ENCODE results near the gene RFX2.

The RFX2 gene

DNA sequence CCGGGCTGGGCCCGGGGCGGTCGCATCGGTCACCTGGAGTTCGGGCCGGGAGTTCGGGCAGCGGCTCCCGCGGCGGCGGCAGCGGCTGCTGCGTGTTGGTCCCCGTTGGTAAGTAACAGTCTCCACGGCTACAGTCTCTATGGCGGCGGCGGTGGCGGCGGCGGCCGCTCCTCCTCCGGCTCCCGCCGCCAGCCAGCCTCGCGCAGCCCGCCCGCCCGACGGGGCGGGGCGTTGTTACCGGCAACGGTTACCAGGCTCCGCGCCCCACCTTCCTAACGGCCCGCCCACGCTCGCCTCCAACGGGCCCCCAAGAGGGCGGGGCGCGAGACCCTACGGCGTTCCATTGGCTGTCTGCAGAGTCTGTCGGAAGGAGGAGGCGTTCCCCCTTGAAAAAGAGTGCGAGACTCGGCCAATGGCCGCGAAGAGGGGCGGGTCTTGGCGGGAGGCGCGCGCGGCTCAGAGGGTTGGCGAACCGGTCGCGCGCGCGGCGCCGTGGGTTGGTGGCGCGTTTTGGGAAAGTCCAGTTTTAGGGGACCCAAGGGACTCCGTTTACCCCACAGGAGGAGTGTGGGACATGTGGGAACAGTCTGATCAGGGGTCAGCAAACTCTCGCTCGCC, at the start of gene RFX2:
Gene RFX2 (minus strand): TSS at position 141 of the 618 bp plus-strand sequence. CDS start 63,004 bp downstream, outside the sequence.
- intact Hi-C loops (cut with micrococcal nuclease), result loop anchor here (2.0 to 5.0 kb wide), 3 partner anchors 44 to 208 kb away; partner anchors contain the start of genes NDUFA11 and VMAC
- H3K27ac Mint-ChIP-seq, result peak within 1 kb of the TSS; percentile 94
- H3K27me3 Mint-ChIP-seq, result peaks cover 7% of the 10 kb centered on the region

DNA sequence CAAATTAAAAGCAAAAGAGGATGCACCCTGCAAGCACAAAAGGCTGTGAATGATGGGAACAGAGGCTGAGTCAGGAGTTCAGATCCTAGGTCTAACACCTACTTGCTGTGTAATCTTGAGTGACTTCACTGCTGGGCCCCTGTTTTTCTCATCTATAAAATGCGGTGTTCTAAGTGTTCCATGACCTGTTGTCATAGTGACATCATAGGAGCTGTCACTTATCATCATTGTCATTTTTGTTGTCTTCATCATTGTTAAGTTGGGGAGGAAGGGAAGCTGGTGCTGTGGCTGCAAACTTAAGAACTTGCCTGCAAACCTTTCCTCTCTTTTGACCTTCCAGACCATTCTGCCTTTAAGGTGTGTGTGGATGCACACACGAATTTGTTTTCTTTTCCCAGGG, 45.7 kb upstream of the RFX2 start:
- Mint-ChIP-seq H3K4me1 (ENCODE audit: low read depth) (peaks cover under 1% of the 10 kb centered on the region), H3K27me3 (peaks cover 17% of the 10 kb centered on the region), H3K9me3 (peaks cover 16% of the 10 kb centered on the region), H3K4me3 (no peak overlapping the region), H3K27ac (no peak overlapping the region), H3K36me3 (ENCODE audit: low read depth) (no peaks in the 10 kb centered on the region)
- intact Hi-C loops (cut with micrococcal nuclease), result no loop called here

More for the DNA sequence above, at the start of gene RFX2:
- Mint-ChIP-seq H3K4me1 (ENCODE audit: low read depth) (peaks cover 49% of the 10 kb centered on the region), H3K36me3 (ENCODE audit: low read depth) (peaks cover 16% of the 10 kb centered on the region), H3K9me3 (no peaks in the 10 kb centered on the region), H3K4me3 (peak within 1 kb of the TSS; percentile 93)

DNA sequence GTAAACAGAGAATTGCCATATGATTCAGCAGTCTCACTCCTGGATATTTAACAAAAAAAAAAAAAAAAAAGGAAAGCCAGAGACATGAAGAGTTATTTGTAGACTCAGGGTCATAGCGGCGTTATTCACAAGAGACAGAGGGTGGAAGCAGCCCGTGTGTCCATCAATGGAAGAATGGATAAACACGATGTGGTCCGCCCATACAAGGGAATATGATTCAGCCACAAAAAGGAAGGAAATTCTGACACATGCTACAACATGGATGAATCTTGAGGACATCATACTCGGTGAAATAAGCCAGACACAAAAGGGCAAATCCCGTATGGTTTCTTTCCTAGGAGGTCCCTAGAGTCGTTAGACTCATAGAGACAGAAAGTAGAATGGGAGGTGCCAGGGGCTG, 40.0 kb upstream of the RFX2 start:
- intact Hi-C loops (cut with micrococcal nuclease), result no loop called here
- Mint-ChIP-seq H3K27ac (no peak overlapping the region), H3K9me3 (peaks cover 7% of the 10 kb centered on the region), H3K4me1 (ENCODE audit: low read depth) (no peaks in the 10 kb centered on the region), H3K36me3 (ENCODE audit: low read depth) (no peaks in the 10 kb centered on the region), H3K4me3 (no peak overlapping the region), H3K27me3 (peaks cover 16% of the 10 kb centered on the region)

DNA sequence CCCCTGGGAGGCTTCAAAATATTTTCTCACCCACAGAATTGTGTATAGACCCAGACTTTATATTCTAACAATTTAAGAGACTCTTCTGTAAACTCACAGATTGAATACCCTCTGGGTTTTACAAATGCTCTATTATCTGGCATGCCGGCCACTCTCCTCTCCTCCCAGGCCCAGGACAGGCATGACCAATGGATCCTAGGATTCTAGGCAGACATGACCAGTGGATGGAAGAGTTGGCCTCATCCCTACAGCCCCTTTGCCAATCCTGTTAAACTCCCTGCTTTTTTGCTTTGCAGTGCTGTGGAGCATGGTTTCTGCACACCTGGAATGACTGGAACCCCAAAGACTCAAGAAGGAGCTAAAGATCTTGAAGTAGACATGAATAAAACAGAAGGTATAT, 30.9 kb upstream of the RFX2 start:
- no peaks in the 10 kb centered on the region for H3K9me3 Mint-ChIP-seq
- H3K4me1 Mint-ChIP-seq (ENCODE audit: low read depth), result no peaks in the 10 kb centered on the region
- no peak overlapping the region for H3K4me3 Mint-ChIP-seq
- H3K27ac Mint-ChIP-seq, result no peak overlapping the region
- H3K27me3 Mint-ChIP-seq, result no peaks in the 10 kb centered on the region
- H3K36me3 Mint-ChIP-seq (ENCODE audit: low read depth), result no peaks in the 10 kb centered on the region
- intact Hi-C loops (cut with micrococcal nuclease), result no loop called here

GRCh38 chr19:6138511-6138910, 28.2 kb upstream of the RFX2 start:
- Mint-ChIP-seq H3K36me3 (ENCODE audit: low read depth) (no peaks in the 10 kb centered on the region), H3K9me3 (no peaks in the 10 kb centered on the region), H3K4me3 (no peak overlapping the region), H3K27ac (no peak overlapping the region), H3K4me1 (ENCODE audit: low read depth) (no peaks in the 10 kb centered on the region), H3K27me3 (no peaks in the 10 kb centered on the region)
- intact Hi-C loops (cut with micrococcal nuclease), result no loop called here

DNA sequence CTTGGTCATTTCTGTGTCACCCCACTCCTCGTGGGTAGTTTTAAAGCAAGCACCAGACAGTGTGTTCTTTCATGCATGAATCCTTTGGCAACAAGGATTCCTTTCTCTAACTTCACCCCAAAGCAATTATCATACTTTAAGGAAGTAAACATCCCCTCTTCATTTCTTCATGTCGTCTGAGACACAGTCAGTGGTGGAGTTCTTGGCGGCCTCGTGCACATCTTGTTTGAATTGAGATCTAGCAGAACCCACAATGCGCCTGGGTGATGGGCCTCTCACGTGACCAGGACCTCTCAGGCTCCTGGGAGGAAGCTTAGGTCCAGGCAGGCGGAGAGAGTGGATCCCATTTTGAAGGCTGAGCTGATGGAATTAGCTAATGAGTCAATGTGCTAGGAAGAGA, 27.8 kb upstream of the RFX2 start:
- H3K27me3 Mint-ChIP-seq, result no peaks in the 10 kb centered on the region
- no peak overlapping the region for H3K27ac Mint-ChIP-seq
- intact Hi-C loops (cut with micrococcal nuclease), result no loop called here

GRCh38 chr19:6133231-6133630, 22.9 kb upstream of the RFX2 start:
- H3K36me3 Mint-ChIP-seq (ENCODE audit: low read depth), result no peaks in the 10 kb centered on the region
- intact Hi-C loops (cut with micrococcal nuclease), result no loop called here
- H3K27ac Mint-ChIP-seq, result no peak overlapping the region
- H3K9me3 Mint-ChIP-seq, result no peaks in the 10 kb centered on the region
- H3K4me1 Mint-ChIP-seq (ENCODE audit: low read depth), result no peaks in the 10 kb centered on the region
- no peaks in the 10 kb centered on the region for H3K27me3 Mint-ChIP-seq
- no peak overlapping the region for H3K4me3 Mint-ChIP-seq

More for the DNA sequence above, 27.8 kb upstream of the RFX2 start:
- no peaks in the 10 kb centered on the region for H3K9me3 Mint-ChIP-seq
- no peaks in the 10 kb centered on the region for H3K4me1 Mint-ChIP-seq (ENCODE audit: low read depth)
- H3K36me3 Mint-ChIP-seq (ENCODE audit: low read depth), result no peaks in the 10 kb centered on the region
- no peak overlapping the region for H3K4me3 Mint-ChIP-seq

GRCh38 chr19:6132482-6132881, 22.2 kb upstream of the RFX2 start:
- Mint-ChIP-seq H3K27me3 (no peaks in the 10 kb centered on the region), H3K36me3 (ENCODE audit: low read depth) (no peaks in the 10 kb centered on the region), H3K4me1 (ENCODE audit: low read depth) (no peaks in the 10 kb centered on the region), H3K4me3 (no peak overlapping the region), H3K27ac (no peak overlapping the region), H3K9me3 (no peaks in the 10 kb centered on the region)
- intact Hi-C loops (cut with micrococcal nuclease), result no loop called here

DNA sequence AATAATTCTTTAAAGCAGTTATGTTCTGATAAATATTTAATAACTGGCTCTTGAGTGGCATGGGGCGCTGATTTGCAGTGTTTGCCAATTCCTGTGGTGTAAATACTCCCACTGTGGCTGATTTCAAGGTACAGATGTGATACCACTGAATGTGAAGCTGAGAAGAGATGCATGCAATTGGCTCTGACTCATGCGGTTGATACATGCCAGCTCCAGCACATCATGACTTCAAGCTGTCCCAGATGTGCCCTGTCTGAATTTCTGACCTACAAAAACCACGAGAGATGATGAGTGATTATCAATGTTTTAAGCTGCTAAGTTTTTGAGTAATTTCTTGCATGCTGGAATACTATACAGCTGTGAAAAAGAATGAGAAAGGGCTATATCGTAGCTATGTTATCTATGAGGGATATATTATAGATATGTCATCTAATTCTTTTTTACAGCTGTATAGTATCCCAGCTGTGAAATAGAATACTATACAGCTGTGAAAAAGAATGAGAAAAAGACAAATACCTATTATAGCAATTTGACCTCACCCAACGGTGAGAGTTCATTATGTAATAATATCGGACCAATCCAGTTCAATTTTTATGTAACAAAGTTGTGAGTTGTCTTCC, 17.5 kb upstream of the RFX2 start:
- Mint-ChIP-seq H3K9me3 (no peaks in the 10 kb centered on the region), H3K36me3 (ENCODE audit: low read depth) (no peaks in the 10 kb centered on the region), H3K4me3 (no peak overlapping the region), H3K27ac (no peak overlapping the region), H3K4me1 (ENCODE audit: low read depth) (no peaks in the 10 kb centered on the region), H3K27me3 (peaks cover 3% of the 10 kb centered on the region)
- intact Hi-C loops (cut with micrococcal nuclease), result loop anchor here (5.0 kb wide), 1 partner anchor 89 kb away; no protein-coding TSS in a partner anchor

- Mint-ChIP-seq H3K36me3 (ENCODE audit: low read depth) (no peaks in the 10 kb centered on the region), H3K27ac (no peak overlapping the region), H3K27me3 (peaks cover 5% of the 10 kb centered on the region), H3K4me3 (no peak overlapping the region), H3K9me3 (no peaks in the 10 kb centered on the region), H3K4me1 (ENCODE audit: low read depth) (no peaks in the 10 kb centered on the region)
- intact Hi-C loops (cut with micrococcal nuclease), result loop anchor here (5.0 kb wide), 1 partner anchor 91 kb away; no protein-coding TSS in a partner anchor
Observed at GRCh38 chr19:6126335-6126974, 16.2 kb upstream of the RFX2 start.

GRCh38 chr19:6125571-6125989, 15.3 kb upstream of the RFX2 start:
- no peaks in the 10 kb centered on the region for H3K4me1 Mint-ChIP-seq (ENCODE audit: low read depth)
- no peak overlapping the region for H3K4me3 Mint-ChIP-seq
- peaks cover 5% of the 10 kb centered on the region for H3K27me3 Mint-ChIP-seq
- no peak overlapping the region for H3K27ac Mint-ChIP-seq
- no peaks in the 10 kb centered on the region for H3K36me3 Mint-ChIP-seq (ENCODE audit: low read depth)
- intact Hi-C loops (cut with micrococcal nuclease), result loop anchor here (1.0 to 5.0 kb wide), 2 partner anchors 76 to 92 kb away; no protein-coding TSS in a partner anchor
- no peaks in the 10 kb centered on the region for H3K9me3 Mint-ChIP-seq

- Mint-ChIP-seq H3K9me3 (peaks cover 12% of the 10 kb centered on the region), H3K4me3 (no peak overlapping the region), H3K36me3 (ENCODE audit: low read depth) (no peaks in the 10 kb centered on the region), H3K4me1 (ENCODE audit: low read depth) (peaks cover 17% of the 10 kb centered on the region), H3K27ac (peak overlapping the region; percentile 18), H3K27me3 (peaks cover 5% of the 10 kb centered on the region)
- intact Hi-C loops (cut with micrococcal nuclease), result no loop called here
Observed at GRCh38 chr19:6119031-6119430, 8.7 kb upstream of the RFX2 start.

DNA sequence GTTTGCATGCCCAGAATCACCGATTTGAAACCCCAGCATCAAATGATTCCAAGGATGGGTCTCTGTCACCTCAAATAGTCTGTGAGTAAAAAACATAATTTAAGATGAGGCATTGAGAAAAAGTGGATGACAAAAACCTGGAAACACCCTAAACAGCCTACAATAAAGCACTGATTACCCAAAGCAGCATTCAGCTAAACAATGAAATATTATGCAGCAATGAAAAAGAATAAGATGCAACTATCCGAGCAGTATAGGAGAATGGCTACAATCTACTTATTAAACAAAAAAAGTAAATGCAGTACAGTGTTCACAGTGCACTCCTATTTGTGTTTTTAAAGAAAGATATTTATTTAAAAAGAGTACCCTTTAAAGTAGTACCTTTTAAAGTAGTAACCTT, 7.7 kb upstream of the RFX2 start:
- H3K4me1 Mint-ChIP-seq (ENCODE audit: low read depth), result peaks cover 24% of the 10 kb centered on the region
- H3K9me3 Mint-ChIP-seq, result peaks cover 12% of the 10 kb centered on the region
- H3K27me3 Mint-ChIP-seq, result peaks cover 4% of the 10 kb centered on the region
- H3K27ac Mint-ChIP-seq, result no peak overlapping the region
- no peak overlapping the region for H3K4me3 Mint-ChIP-seq
- H3K36me3 Mint-ChIP-seq (ENCODE audit: low read depth), result no peaks in the 10 kb centered on the region
- intact Hi-C loops (cut with micrococcal nuclease), result no loop called here

DNA sequence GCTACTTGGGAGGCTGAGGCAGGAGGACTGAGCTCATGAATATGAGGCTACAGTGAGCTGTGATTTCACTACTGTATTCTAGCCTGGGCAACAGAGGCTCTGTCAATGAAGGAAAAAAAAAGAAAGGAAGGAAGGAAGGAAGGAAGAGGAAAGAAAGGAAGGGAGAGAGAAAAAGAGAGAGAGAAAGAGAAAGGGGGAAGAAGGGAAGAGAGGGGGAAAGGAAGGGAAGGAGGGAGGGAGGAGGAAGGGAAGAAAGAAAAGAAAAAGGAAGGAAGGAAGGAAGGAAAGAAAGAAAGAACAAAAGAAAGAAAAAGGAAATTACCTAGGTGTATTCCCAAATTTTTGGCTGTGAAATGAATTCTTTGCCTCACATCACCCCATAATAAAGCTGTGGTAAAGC, 7.2 kb upstream of the RFX2 start:
- H3K27ac Mint-ChIP-seq, result no peak overlapping the region
- intact Hi-C loops (cut with micrococcal nuclease), result no loop called here
- H3K27me3 Mint-ChIP-seq, result peaks cover 2% of the 10 kb centered on the region
- H3K9me3 Mint-ChIP-seq, result peaks cover 12% of the 10 kb centered on the region
- H3K36me3 Mint-ChIP-seq (ENCODE audit: low read depth), result no peaks in the 10 kb centered on the region
- H3K4me1 Mint-ChIP-seq (ENCODE audit: low read depth), result peaks cover 24% of the 10 kb centered on the region
- no peak overlapping the region for H3K4me3 Mint-ChIP-seq

Measured in dendritic cell treated with granulocyte-macrophage colony-stimulating factor and Interleukin-4, amounts not matched to agents 40 ng/mL and 50 ng/mL, for 4 days (primary cell).